Neutrophil (primary cell): ENCODE data around the gene MEG3.

Experiments
- H3K27ac ChIP-seq: fragments of 200-600 bp; sonication (generic); 2 replicates; pipeline ENCODE4 v1.5.1; 2016; ENCODE audit warnings: mild to moderate bottlenecking, moderate library complexity
- H3K27me3 ChIP-seq: fragments of 200-600 bp; sonication (generic); 2 replicates; pipeline ENCODE4 v1.6.0; 2016; ENCODE audit warnings: mild to moderate bottlenecking
- H3K36me3 ChIP-seq: fragments of 200-600 bp; sonication (generic); 2 replicates; pipeline ENCODE4 v1.5.1; 2017
- H3K4me1 ChIP-seq, 2 experiments: fragments of 200-600 bp in 1 of 2; sonication (generic) in 1 of 2; 1 replicate in 1 of 2; 2 replicates in 1 of 2; pipeline versions ENCODE4 v1.5.1 to v1.6.1; 2013 to 2016; ENCODE audit warnings: low read depth in 1 of 2, low read length in 1 of 2, mild to moderate bottlenecking in 1 of 2, moderate library complexity in 1 of 2; ENCODE audit not compliant: control insufficient read depth in 1 of 2, insufficient read depth in 1 of 2
- H3K4me3 ChIP-seq, 2 experiments: fragments of 200-600 bp in 1 of 2; sonication (generic) in 1 of 2; 1 replicate in 1 of 2; 2 replicates in 1 of 2; pipeline ENCODE4 v1.5.1; 2013 to 2016; ENCODE audit warnings: low read depth in 1 of 2, low read length in 1 of 2, mild to moderate bottlenecking in 1 of 2, moderate library complexity in 1 of 2
- H3K9me3 ChIP-seq: fragments of 200-600 bp; sonication (generic); 2 replicates; pipeline ENCODE4 v1.5.1; 2016
- CTCF ChIP-seq: fragments of 200-600 bp; sonication (generic); IDR thresholded peaks from 2 replicates; pipeline ENCODE4 v1.5.1; 2016; ENCODE audit warnings: antibody characterized with exemption

The MEG3 gene

GRCh38 chr14:100861188-100861936 lies 35.4 kb downstream of the MEG3 start:
- H3K9me3 ChIP-seq: no peaks in the 10 kb centered on the region
- no peak for TF ChIP-seq CTCF
- peaks cover 11% of the 10 kb centered on the region for H3K27me3 ChIP-seq
- H3K4me1 ChIP-seq: no peaks in the 10 kb centered on the region
- H3K27ac ChIP-seq: no peak overlapping the region
- H3K4me3 ChIP-seq: no peak overlapping the region
- no peaks in the 10 kb centered on the region for H3K36me3 ChIP-seq

GRCh38 chr14:100861937-100862247 lies 36.0 kb downstream of the MEG3 start:
- no peak overlapping the region for H3K4me3 ChIP-seq
- TF ChIP-seq CTCF: no peak
- no peaks in the 10 kb centered on the region for H3K4me1 ChIP-seq
- H3K9me3 ChIP-seq: no peaks in the 10 kb centered on the region
- H3K27ac ChIP-seq: no peak overlapping the region
- no peaks in the 10 kb centered on the region for H3K36me3 ChIP-seq
- H3K27me3 ChIP-seq: peaks cover 11% of the 10 kb centered on the region

GRCh38 chr14:100862277-100862676 lies 36.4 kb downstream of the MEG3 start:
- no peak overlapping the region for H3K4me3 ChIP-seq
- H3K27ac ChIP-seq: no peak overlapping the region
- H3K27me3 ChIP-seq: peaks cover 11% of the 10 kb centered on the region
- H3K36me3 ChIP-seq: no peaks in the 10 kb centered on the region
- no peaks in the 10 kb centered on the region for H3K9me3 ChIP-seq
- TF ChIP-seq CTCF: no peak
- H3K4me1 ChIP-seq: no peaks in the 10 kb centered on the region

- peaks cover 11% of the 10 kb centered on the region for H3K27me3 ChIP-seq
- H3K4me1 ChIP-seq: no peaks in the 10 kb centered on the region
- TF ChIP-seq CTCF: no peak
- H3K36me3 ChIP-seq: no peaks in the 10 kb centered on the region
- no peaks in the 10 kb centered on the region for H3K9me3 ChIP-seq
- no peak overlapping the region for H3K4me3 ChIP-seq
- H3K27ac ChIP-seq: no peak overlapping the region
These were observed 36.9 kb downstream of the MEG3 start for GRCh38 chr14:100862793-100863192.

GRCh38 chr14:100864206-100864605 lies 38.3 kb downstream of the MEG3 start:
- no peaks in the 10 kb centered on the region for H3K4me1 ChIP-seq
- no peaks in the 10 kb centered on the region for H3K36me3 ChIP-seq
- peaks cover 11% of the 10 kb centered on the region for H3K27me3 ChIP-seq
- H3K27ac ChIP-seq: no peak overlapping the region
- H3K4me3 ChIP-seq: no peak overlapping the region
- H3K9me3 ChIP-seq: no peaks in the 10 kb centered on the region
- TF ChIP-seq CTCF: no peak
